GM19324 (cell line): ENCODE data around the gene HUS1B.
"Not testable (repeated sequence)": the region's sequence is repeated elsewhere in the genome, so short reads cannot be mapped to it uniquely, and the experiment has no call there.

Source experiments
- ATAC-seq: cut with Tn5 transposase; IDR thresholded peaks from one replicate; pipeline ENCODE4 v1.9.1; 2021; ENCODE audit warnings: mild to moderate bottlenecking, moderate library complexity; ENCODE audit not compliant: unreplicated experiment, low FRiP score

The HUS1B gene

GRCh38 chr6:680251-680650 is 23.4 kb upstream of the HUS1B start:
- no peak for ATAC-seq

GRCh38 chr6:679282-679681 is 22.4 kb upstream of the HUS1B start:
- ATAC-seq: no peak

GRCh38 chr6:678520-678919 is 21.6 kb upstream of the HUS1B start:
- ATAC-seq: no peak

- ATAC-seq: no peak
Measured at GRCh38 chr6:677919-678318, 21.0 kb upstream of the HUS1B start.

- ATAC-seq: no peak
Measured at GRCh38 chr6:674956-675355, 18.1 kb upstream of the HUS1B start.

GRCh38 chr6:674406-674805 is 17.5 kb upstream of the HUS1B start:
- ATAC-seq: no peak

GRCh38 chr6:667253-667927 is 10.5 kb upstream of the HUS1B start:
- ATAC-seq: no peak

GRCh38 chr6:665403-666267 is 8.7 kb upstream of the HUS1B start:
- ATAC-seq: no peak

- not testable (repeated sequence) for ATAC-seq
Measured at GRCh38 chr6:663788-664187, 6.9 kb upstream of the HUS1B start.

- ATAC-seq: no peak
Measured at GRCh38 chr6:659716-660581, 3.0 kb upstream of the HUS1B start.

GRCh38 chr6:658244-658643 is 1.3 kb upstream of the HUS1B start:
- ATAC-seq: no peak

- no peak for ATAC-seq
Measured at GRCh38 chr6:657743-658142, 843 bp upstream of the HUS1B start.

- ATAC-seq: no peak
Measured at GRCh38 chr6:654136-654535, 2.8 kb downstream of the HUS1B start.

- no peak for ATAC-seq
Measured at GRCh38 chr6:652865-653264, 4.0 kb downstream of the HUS1B start.

- no peak for ATAC-seq
Measured at GRCh38 chr6:650098-650497, 6.8 kb downstream of the HUS1B start.

- ATAC-seq: no peak
Measured at GRCh38 chr6:642805-643204, 14.1 kb downstream of the HUS1B start.

- ATAC-seq: no peak
Measured at GRCh38 chr6:641225-641985, 15.5 kb downstream of the HUS1B start.

GRCh38 chr6:636488-636887 is 20.4 kb downstream of the HUS1B start:
- no peak for ATAC-seq

GRCh38 chr6:635233-635632 is 21.7 kb downstream of the HUS1B start:
- ATAC-seq: no peak

GRCh38 chr6:633611-634010 is 23.3 kb downstream of the HUS1B start:
- no peak for ATAC-seq
